Endometrial microvascular endothelial cells (primary cell): ENCODE measurements around the gene PAK2. TPM values are rescaled to one million over a fixed set of nuclear protein-coding genes. Genes with fewer than 3 reads are reported as not detected.
"Not testable (repeated sequence)": the region's sequence is repeated elsewhere in the genome, so short reads cannot be mapped to it uniquely, and the experiment has no call there.

Experiments used
- in situ Hi-C: cut with HindIII; loops from 2 replicates; pipeline ENCODE4 v1.10.0; 2017; ENCODE audit warnings: low sequenced_read_pairs, low pct_unique_long_range_greater_than_20kb; ENCODE audit errors: inconsistent ontology term
- total RNA-seq: library from RNA; depleted of rRNA; stranded (reverse); fragments of >200 nt; gene quantifications from one replicate; pipeline ENCODE4 v1.2.3, GENCODE V29; 2015; ENCODE audit errors: inconsistent ontology term

The PAK2 gene
- total RNA-seq, 1 donor from 2014 or later: 78.7 TPM

GRCh38 chr3:196821806-196822355 lies 82.2 kb downstream of the PAK2 start:
- in situ Hi-C loops: no loop called here

GRCh38 chr3:196829651-196830050 lies 90.0 kb downstream of the PAK2 start:
- in situ Hi-C loops: not testable (repeated sequence)

GRCh38 chr3:196835086-196835485 lies 95.4 kb downstream of the PAK2 start:
- in situ Hi-C loops: no loop called here

GRCh38 chr3:196836626-196837025 lies 97.0 kb downstream of the PAK2 start:
- in situ Hi-C loops: not testable (repeated sequence)

GRCh38 chr3:196837819-196838420 lies 98.3 kb downstream of the PAK2 start:
- in situ Hi-C loops: no loop called here

GRCh38 chr3:196839351-196839750 lies 99.7 kb downstream of the PAK2 start:
- in situ Hi-C loops: not testable (repeated sequence)

GRCh38 chr3:196842567-196843434 lies 103.1 kb downstream of the PAK2 start:
- in situ Hi-C loops: no loop called here

GRCh38 chr3:196843435-196844110 lies 103.9 kb downstream of the PAK2 start:
- in situ Hi-C loops: no loop called here

- in situ Hi-C loops: not testable (repeated sequence)
These were observed 104.9 kb downstream of the PAK2 start for GRCh38 chr3:196844235-196845219.

- in situ Hi-C loops: not testable (repeated sequence)
These were observed 108.7 kb downstream of the PAK2 start for GRCh38 chr3:196848375-196848774.

- in situ Hi-C loops: no loop called here
These were observed 109.6 kb downstream of the PAK2 start for GRCh38 chr3:196849180-196849741.

- in situ Hi-C loops: not testable (repeated sequence)
These were observed 123.3 kb downstream of the PAK2 start for GRCh38 chr3:196863000-196863399.

- in situ Hi-C loops: no loop called here
These were observed 127.5 kb downstream of the PAK2 start for GRCh38 chr3:196867155-196867506.

- in situ Hi-C loops: no loop called here
These were observed 128.0 kb downstream of the PAK2 start, which contains the start of gene SENP5 for GRCh38 chr3:196867507-196868296. Gene SENP5 (plus strand): TSS chr3:196867920. CDS start chr3:196885182, 17,262 bp downstream.

GRCh38 chr3:196868297-196868661 lies 128.6 kb downstream of the PAK2 start:
- in situ Hi-C loops: no loop called here

- in situ Hi-C loops: no loop called here
These were observed 132.7 kb downstream of the PAK2 start for GRCh38 chr3:196872316-196872715.

- in situ Hi-C loops: not testable (repeated sequence)
These were observed 134.9 kb downstream of the PAK2 start for GRCh38 chr3:196874511-196875094.
